Fibroblast of skin of right biceps (primary cell): Measurements from ENCODE around the gene CALHM3.

Experiments
- DNase-seq: peaks from one replicate; pipeline ENCODE4 v3.0.0-alpha.2; 2013

The CALHM3 gene

GRCh38 chr10:103448746-103449145, 30.3 kb downstream of the CALHM3 start:
- peak; percentile 84 for DNase-seq

- DNase-seq: no peak
These were observed 31.9 kb downstream of the CALHM3 start for GRCh38 chr10:103447187-103447586.

- DNase-seq: peak; percentile 49
These were observed 33.1 kb downstream of the CALHM3 start for GRCh38 chr10:103445767-103446567.

GRCh38 chr10:103445366-103445765, 33.7 kb downstream of the CALHM3 start:
- DNase-seq: no peak

GRCh38 chr10:103444478-103444877, 34.6 kb downstream of the CALHM3 start:
- DNase-seq: no peak

- no peak for DNase-seq
These were observed 35.4 kb downstream of the CALHM3 start for GRCh38 chr10:103443475-103444185.

- DNase-seq: peak; percentile 35
These were observed 37.0 kb downstream of the CALHM3 start for GRCh38 chr10:103442031-103442461.

- no peak for DNase-seq
These were observed 37.4 kb downstream of the CALHM3 start for GRCh38 chr10:103441611-103442010.

GRCh38 chr10:103441206-103441605, 37.8 kb downstream of the CALHM3 start:
- DNase-seq: no peak

- no peak for DNase-seq
These were observed 38.6 kb downstream of the CALHM3 start for GRCh38 chr10:103440416-103440815.

GRCh38 chr10:103439776-103440175, 39.3 kb downstream of the CALHM3 start:
- no peak for DNase-seq

- peak; percentile 27 for DNase-seq
These were observed 45.2 kb downstream of the CALHM3 start for GRCh38 chr10:103433858-103434257.

GRCh38 chr10:103431902-103432301, 47.1 kb downstream of the CALHM3 start:
- DNase-seq: no peak

- no peak for DNase-seq
These were observed 49.4 kb downstream of the CALHM3 start for GRCh38 chr10:103429647-103430046.

- no peak for DNase-seq
These were observed 49.9 kb downstream of the CALHM3 start for GRCh38 chr10:103428989-103429643.

- no peak for DNase-seq
These were observed 51.2 kb downstream of the CALHM3 start for GRCh38 chr10:103427866-103428265.

GRCh38 chr10:103423748-103424147, 55.3 kb downstream of the CALHM3 start:
- no peak for DNase-seq
